Stimulated activated CD4-positive, alpha-beta T cell treated with anti-CD3 and anti-CD28 coated beads, TNF-alpha, amount 100 ng/mL, for 48 hours (primary cell): ENCODE data around the gene DUSP16.
A peak's percentile ranks its signal among the peaks of the same experiment; 100 is the strongest.

Experiments used
- DNase-seq, 3 donors: peaks; one replicate each; pipeline ENCODE4 v3.0.0-alpha.2; 2020; ENCODE audit warnings: low read depth in 3 of 3

DUSP16 gene

DNA sequence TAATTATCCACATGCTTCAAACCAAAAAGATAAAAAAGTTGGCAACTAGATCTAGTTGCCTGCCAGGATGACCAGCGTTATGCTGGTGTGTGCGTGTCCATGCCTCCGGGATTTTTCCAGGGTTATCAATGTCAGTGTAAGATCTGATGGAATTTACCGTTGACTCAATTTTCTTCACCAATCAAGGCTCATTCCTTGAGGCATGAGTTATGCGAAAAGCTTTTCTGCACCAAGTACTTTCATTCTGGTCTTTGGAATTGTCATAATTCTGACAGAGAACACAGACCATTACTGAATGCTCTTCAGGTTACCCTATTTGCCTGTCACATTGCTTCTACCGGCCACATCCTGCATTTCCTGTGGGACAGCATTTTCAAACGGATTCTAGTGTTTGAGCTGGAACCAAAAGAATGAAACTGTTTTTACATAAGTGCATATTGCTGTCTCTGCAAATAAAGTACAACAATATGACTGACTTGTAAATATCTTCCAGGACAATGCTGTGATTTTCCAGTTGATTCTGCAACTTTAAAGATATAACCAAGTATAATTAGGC lies 91.8 kb downstream of the DUSP16 start:
- no peak for DNase-seq

DNA sequence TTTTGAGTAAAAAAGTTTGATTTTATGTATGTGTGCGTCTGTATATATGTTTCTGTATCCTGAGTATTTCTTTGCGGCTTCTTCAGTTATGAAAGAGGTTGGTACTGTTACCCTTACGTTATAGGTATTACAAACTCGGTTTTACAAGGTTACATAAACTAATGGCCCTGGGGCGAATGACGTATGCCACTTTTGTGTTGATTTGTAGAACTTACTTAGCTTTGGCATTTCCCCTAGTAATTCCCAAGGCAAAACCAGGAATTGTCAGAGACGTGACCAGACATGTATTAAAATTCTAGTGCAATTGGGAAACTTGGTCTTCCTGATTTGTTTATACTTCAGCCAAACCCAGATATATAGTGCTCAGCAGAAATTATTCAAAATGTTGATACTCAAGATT lies 93.3 kb downstream of the DUSP16 start:
- no peak for DNase-seq

DNA sequence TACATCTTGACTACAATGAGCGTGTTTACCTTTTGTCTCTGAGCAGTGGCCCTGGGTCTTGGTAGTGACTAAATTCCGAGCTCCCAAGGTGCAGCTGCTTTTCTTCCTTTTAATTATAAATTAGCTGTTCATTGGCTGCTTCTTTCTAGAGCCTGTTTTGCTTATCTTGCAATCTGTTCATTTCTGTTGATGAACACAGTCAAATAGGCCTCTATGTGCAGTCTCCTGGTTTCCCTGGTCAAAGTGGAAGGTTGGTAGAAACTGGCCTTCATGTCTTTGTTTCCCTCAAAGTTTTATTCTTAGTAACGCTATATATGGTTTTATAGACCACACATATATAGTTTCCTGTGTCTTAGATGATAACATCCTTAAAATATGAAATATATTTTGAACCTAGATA lies 94.1 kb downstream of the DUSP16 start:
- no peak for DNase-seq

DNA sequence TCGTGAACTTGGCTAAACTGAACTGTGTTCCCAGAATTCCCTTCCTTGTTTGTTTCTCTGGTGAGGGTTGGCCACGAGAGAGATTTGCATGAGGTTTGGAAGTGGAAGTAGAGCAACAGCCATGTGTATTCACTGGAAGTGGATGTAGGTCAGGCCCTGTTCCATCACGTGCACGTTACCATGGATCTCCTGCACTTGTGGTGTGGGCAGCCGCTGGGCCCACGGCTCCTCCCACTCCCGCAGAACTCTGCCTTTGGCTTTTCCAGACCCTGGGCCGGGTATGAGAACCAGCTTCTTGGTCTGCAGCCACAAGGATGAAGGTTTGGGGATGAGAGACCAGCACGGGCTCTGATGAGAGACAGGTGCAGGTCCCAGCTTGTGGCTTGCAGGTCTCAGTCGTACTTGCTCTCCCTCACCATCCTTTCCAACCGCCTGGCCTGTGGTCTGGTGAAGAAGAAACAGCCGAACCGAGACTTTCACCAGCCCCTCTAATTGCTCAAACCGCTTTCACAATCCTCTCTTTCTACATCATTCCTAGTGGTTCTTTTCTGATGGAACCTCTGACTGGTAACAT lies 94.9 kb downstream of the DUSP16 start:
- peak in 1 of 3 donors; percentile 15 for DNase-seq

DNA sequence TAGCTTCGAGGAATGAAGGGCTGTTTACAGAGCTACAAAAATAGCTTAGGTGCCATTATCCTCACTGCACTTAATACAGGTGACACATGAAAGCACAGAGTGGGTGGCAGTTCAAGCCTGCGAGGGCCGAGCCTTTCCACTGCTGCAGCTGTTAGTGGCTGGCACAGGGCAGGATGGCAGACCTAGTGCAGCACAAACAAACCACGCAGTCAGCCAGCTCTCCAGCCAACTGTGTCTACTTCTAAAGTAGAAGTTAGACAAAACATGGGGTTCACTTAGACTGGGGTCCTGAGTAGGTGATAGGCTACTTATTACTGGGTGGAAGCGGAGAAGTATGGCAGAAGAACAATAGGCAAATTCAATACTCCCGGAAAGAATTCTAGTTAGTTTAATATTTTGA lies 95.4 kb downstream of the DUSP16 start:
- DNase-seq, result peak in 1 of 3 donors; percentile 16

DNA sequence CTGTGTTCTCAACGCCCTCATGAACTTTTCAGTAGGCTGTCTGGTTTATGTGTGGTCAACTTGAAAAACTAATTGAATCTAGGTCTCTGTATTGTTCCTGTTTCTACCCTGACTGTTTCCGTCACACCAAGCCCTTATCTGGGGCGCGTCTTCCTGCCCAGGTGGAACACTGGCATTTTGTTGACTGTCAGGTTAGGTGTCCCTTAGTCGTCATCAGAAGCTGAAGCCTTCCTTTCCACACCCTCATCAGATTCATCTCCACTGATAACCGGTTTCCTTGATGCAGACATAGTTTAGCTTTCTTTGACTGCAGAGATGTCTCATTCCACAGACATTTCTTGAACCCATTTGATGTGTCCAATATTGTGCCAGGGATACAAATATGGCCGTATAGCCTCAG lies 96.5 kb downstream of the DUSP16 start:
- no peak for DNase-seq

DNA sequence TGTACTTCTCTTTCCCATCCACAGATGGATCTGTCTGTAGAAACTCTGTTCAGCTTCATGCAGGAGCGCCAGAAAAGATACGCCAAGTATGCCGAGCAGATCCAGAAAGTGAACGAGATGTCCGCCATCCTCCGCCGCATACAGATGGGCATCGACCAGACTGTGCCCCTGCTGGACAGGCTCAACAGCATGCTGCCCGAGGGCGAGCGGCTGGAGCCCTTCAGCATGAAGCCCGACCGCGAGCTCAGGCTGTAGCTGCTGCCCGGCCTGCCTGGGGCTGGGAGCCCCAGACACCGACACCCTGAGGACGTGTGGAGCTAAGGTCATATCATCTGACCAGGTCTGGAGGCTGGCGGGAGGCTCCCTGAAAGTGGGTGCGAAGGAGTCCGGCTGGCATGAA lies 97.1 kb downstream of the DUSP16 start:
- DNase-seq, result no peak

DNA sequence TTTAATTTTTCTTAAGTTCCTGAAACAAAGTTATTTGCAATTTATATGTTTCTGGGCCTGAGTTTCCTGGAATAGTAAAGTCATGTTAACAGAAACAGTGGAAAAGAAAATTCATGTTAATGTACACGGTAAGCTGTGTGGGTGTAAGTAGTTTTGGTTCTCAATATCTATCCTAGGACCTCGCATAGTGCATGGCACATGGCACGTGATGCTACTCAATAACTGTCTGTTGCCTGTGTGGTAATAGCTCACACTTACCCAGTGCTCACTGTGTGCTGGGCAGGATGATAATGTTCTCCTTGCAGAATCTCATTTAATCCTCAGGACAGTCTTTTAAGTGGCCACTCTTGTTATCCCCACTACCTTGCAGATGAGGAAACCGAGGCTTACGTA lies 100.7 kb downstream of the DUSP16 start:
- DNase-seq, result no peak

DNA sequence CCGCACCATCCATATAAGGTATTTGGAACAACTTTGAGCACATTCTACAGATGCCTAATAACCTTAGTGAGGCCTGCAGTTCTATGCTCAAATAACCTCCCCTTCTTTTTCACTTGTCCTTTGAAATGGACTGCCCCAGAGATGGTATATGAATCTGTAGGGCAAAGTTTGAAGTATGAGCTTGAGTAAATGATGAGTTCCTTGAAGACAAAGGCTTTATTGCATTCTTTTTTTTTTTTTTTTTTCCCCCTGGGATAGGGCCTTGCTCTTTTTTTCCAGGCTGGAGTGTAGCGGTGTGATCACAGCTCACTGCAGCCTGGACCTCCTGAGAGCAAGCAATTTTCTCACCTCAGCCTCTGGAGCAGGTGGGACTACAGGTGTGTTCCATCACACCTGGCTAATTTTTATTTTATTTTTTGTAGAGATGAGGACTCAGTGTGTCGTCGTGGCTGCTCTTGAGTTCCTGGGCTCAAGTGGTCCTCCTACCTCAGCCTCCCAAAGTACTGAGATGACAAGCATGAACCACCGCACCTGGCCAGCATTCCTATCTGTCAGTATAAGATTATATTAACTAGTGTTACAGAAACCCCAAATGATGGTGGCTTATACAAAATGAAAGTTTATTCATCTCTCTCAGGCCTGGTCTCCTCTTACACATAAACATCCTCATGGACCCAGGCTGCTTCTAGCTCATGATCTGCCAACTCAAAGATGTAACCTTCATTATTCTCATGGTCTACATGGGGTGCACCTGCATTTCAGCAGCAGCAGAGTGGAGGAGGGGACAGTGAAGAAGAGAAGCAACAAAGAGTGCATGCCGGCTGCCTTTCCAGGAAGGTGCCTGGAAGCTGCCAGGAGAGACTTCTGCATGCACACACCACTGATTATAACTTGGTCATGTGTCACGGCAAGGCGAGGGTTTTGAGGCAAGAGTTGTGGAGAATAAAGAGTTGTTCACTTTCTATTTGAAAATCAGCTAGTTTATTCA lies 101.4 kb downstream of the DUSP16 start:
- no peak for DNase-seq

DNA sequence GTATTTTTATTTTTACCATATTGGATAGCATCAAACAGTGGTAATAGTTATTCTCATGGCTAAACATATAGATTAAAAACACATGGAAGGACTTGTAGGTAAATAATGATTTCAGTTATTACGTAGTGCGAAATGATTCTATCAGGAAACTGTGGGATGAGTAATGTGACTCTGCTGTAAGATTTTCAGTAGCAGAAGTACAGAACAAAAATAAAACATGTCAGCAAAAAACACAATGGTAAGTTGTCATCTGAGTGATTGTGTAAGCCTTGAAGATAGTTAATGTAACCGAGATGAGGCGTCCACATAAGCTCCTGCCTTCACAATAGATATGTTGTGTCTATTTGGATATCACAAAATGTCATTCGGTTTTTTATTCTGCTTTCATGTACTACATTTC lies 106.0 kb downstream of the DUSP16 start:
- no peak for DNase-seq

DNA sequence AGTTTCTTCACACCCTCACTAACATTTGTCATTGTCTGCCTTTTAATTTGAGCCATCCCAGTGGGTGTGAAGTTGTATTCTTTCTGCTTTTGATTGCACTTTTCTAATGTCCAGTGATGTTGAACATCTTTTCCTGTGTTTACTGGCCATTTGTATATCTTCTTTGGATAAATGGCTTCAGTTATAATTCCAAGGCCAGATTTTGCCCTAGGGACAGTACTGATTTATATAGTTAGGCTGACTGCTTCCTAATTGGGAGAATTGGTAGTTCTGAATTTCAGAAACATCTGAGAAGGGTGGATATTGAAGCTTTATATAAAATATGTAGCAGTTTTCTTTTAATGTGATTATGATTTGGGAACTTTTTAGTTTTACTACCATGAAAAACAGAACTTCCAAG lies 108.3 kb downstream of the DUSP16 start:
- DNase-seq, result no peak

DNA sequence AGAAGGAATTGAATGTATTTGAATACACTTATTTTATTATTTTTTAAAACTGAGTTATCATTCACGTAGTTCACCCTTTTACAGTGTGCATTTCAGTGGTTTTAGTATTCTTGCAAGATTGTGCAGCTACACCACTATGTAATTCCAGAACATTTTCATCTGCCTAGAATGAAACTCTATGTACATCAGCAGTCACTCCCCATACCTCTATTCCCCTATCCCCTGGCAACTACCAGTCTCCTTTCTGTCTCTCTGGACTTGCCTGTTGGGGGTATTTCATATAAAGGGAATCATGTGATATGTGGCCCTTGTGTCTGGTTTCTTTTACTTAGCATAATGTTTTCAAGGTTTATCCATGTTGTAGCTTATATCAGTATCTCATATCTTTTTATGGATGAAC lies 109.0 kb downstream of the DUSP16 start:
- DNase-seq, result no peak

DNA sequence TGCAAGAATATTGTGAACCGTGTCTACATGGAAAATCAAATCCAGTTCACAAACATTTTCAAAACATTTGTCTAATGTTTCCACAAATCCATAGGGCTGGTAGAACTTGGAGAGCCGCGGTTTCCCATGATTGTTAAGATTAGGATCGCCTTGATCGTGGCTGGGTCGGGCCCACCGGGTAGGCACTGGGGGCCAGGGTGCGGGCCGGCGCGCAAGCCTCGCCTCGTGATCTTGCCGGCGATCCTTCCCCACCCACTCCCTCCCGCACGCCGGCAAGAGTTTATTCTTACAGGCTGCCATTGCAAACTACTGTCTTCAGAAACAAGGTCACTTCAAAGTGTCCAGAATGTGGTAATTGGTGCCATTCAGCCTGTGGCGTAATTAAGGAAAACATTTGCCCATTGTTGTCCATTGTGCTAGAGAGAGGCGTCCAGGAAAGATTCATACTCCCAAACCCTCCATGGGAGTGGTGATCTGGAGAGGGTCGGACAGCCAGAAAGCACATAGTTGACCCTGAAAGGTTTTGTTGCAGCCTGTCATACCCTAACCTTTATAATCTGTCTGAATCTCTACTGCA lies 110.2 kb downstream of the DUSP16 start:
- DNase-seq, result no peak

DNA sequence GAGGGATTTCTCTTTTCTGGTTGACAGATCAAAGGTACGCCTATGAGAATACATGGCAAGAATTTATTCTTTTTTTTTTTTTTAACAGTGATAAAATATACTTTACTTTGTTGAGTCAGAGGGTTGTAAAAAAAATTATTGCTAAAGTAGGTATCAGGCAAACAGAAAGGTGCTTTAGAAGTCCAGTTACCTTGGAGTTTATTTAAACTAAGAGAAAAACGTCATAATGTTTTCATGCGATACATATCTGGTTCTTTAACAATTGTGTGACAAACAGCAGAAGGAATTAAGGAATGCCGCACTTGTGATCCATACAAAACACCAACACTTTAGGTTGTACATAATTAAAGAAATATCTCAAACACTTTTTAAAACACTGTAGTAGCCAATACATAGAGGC lies 111.6 kb downstream of the DUSP16 start:
- no peak for DNase-seq

DNA sequence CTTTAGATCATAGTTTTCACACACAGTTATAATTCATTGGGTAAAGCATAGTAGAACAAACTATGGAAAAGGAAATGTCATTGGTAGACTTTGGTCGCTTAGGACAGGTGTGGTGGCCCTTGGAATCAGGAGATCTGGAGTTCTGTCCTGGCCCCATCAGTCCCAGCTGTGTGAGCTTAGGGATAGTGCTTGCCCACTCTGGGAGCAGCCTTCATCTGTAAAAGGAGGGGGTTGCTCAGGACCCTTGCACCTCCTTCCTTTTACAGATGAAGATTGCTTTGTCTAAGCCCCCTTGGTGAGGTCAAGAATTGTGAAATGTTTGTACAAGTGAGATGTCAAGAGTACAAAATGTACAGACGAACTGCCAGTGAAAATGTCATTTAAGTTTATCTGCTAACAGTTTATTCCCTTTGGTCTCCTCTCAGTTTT lies 112.6 kb downstream of the DUSP16 start:
- DNase-seq, result no peak

DNA sequence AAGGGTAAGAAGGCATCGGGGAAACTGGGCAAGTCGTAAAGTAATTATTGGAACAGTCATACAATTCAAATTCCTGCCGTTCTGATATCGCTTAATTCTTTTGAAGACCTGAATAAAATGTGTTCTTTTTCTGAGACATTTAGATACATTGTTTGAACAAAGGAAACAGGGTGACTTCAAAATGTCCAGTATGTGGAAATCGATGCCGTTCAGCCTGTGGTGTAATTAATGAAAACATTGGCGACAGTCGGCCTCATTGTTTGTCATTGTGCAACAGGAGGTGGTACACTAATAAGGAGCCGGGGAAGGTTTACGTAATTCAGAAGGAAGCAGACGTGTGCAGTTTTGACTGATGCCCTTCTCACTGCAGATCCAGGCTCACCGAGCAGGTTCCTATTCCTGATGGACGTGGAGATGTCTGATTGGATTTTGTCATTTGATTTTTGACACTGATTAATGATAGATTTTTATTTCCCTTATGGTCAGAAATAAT lies 113.1 kb downstream of the DUSP16 start:
- DNase-seq, result no peak

DNA sequence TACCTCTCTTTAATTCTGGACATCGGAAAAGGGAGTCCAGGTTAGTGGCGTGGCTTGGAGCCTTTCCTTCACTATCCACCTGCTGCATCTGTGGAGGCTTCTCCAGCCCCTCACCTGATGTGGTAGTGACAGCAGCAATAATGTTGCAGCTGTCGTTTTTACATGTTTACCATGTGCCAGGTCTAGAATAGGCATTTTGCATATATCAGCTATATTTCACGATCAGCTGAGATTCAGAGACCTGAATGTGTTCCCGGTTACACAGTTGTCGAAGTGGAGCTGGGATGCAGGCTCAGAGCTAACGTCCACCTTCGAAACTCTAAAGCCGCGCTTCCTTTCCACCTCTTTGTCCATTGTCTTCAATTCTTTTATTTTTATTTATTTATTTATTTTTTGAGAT lies 114.8 kb downstream of the DUSP16 start:
- DNase-seq, result no peak

DNA sequence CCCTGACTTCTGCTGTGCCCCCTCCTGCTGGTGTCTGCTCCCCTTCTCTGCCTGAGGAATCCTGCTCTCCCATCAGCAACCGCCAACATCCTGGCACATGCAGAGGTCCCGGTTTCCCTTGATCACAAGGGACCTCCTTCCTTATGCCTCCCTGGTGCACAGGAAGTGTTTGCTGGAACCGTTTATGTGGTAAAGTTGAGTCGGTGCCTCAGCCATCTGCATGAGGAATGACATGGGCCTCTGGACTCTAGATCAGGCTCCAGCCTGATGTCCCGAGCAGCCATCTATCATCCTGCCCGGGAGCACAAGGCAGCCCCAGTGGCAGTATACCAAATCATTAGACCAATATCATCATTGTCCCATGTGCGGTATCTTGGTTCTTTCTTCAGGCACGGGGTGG lies 115.4 kb downstream of the DUSP16 start:
- DNase-seq, result no peak

DNA sequence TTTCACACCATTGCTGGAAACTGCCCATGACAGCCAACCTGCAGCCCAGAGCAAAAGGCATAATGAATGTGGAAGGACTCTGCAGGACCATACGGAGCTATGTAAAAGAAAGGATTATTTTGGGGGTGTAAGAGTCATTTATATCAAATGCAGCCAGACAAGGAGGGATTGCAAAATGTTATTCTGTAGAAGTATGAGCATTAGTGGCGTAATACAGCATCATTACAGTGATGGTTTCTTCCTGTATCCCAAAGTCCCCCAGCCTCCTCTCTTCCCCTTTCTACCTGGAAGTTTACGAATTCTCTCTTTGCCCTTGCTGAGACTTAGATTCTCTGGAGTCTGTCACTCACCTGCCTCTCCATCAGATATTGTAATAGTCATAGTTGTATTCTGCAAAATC lies 115.9 kb downstream of the DUSP16 start:
- no peak for DNase-seq

DNA sequence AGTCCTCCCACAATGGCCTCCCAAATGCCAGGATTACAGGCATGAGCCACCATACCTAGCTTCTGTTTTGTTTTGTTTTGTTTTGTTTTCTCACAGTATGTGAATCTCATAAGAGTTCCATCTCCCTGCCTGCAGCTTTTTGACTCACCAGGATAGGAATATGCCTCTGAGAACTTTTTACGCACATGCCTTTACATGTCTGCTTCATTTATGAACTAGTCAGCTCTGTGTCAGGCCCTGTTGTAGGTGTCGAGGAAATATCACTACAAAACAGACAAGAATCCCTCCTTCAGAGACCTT lies 116.8 kb downstream of the DUSP16 start:
- no peak for DNase-seq

DNA sequence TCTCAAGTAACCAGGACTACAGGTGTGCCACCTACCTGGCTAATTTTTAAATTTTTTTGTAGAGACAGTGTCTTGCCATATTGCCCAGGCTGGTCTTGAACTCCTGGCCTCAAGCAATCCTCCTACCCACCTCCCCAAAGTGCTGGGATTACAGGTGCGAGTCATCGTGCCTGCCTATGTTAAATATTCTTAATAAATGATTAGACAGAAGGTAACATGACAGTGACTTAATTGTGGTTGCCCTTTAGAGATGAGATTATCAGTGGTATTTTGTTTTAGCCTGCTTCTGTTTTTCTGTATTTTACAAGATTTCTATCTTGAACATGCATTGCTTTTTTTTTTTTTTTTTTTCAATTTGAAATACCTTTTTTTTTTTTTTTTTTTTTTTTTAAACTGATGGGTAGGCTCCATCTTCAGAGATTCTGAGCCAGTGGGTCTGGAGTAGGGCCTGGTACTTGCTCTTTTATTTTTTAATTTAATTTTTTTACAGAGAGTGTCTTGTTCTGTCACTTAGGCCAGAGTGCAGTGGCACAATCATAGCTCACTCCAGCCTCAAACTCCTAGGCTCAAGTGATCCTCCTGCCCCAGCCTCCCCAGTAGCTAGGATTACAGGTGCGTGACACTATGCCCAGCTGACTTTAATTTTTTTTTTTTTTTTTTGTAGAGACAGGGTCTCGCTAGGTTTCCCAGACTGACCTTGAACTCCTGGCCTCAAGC lies 117.3 kb downstream of the DUSP16 start:
- DNase-seq, result no peak

DNA sequence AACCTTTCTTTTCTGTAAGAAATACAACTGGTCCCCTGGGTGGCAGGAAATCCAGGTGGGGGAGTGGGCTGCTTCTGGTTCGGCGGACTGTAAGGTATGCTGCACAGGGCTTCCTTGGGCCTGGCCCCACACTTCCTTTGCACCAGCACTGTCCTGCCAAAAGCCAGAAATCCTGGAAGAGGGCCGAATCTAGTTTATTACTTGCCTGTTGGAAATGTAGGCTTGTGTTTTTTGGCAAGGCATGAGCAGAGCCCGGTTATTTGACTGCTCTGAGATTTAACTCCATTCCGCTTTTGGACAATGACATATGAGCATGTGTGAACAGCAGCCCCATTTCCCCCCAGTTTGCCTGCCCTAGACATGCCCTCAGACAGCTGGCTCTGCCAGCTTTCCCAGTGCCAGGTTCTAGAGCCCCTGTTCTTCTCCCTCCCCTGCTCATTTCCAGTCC lies 119.2 kb downstream of the DUSP16 start:
- DNase-seq, result no peak
